Measurements from ENCODE around the gene ACOX2. TPM values are rescaled to one million over a fixed set of nuclear protein-coding genes. Genes with fewer than 3 reads are reported as not detected.

ACOX2 gene
- total and polyA plus RNA-seq, 10 of the 15 experiments (the other 5 are each of a cell fraction or from before 2014, with no cell fraction given): 0.72 TPM; not detected in 9

- no peak for TF ChIP-seq EP300 (IDR thresholded peaks at IDR 0.05; ENCODE audit: borderline replicate concordance in 1 of 2, control insufficient read depth in 1 of 2, low read depth in 2 of 2, low read length in 2 of 2)
These were observed 46.0 kb downstream of the ACOX2 start (continued) for GRCh38 chr3:58490860-58491501.

- no TSS peak for BruUV-seq (replicated peaks)
- no peaks in the 10 kb centered on the region for H3K9me3 ChIP-seq (replicated peaks; ENCODE audit: control insufficient read depth, insufficient read depth, low read length)
- H3K4me1 ChIP-seq (ENCODE audit: control insufficient read depth, insufficient read depth, low read length): peaks cover 5% of the 10 kb centered on the region
- H3K79me2 ChIP-seq (ENCODE audit: control insufficient read depth, insufficient read depth, low read length): peaks cover 3% of the 10 kb centered on the region
- TF ChIP-seq E4F1 (IDR thresholded peaks at IDR 0.05; ENCODE audit: borderline replicate concordance, partially characterized antibody) (no peak), ZNF622 (IDR thresholded peaks at IDR 0.05) (no peak), ZNF274 (IDR thresholded peaks at IDR 0.05; ENCODE audit: insufficient read depth, insufficient read length) (no peak), TCF12 (IDR thresholded peaks at IDR 0.05; ENCODE audit: low read depth, low read length) (no peak), SKIL (IDR thresholded peaks at IDR 0.05; ENCODE audit: low read depth, poor library complexity, severe bottlenecking) (no peak), SMC3 (IDR thresholded peaks at IDR 0.05; ENCODE audit: borderline replicate concordance, low read length) (no peak), CUX1 (IDR thresholded peaks at IDR 0.05; ENCODE audit: insufficient replicate concordance, low read depth, low read length) (no peak), EP300 (IDR thresholded peaks at IDR 0.05; ENCODE audit: borderline replicate concordance in 1 of 2, control insufficient read depth in 1 of 2, low read depth in 2 of 2, low read length in 2 of 2) (no peak), RBBP5 (conservative IDR thresholded peaks at IDR 0.05) (no peak)
- DNase-seq (ENCODE audit: low read depth, low spot score) (no peak), ATAC-seq (no peak), FAIRE-seq (no peak)
- ChIA-PET RAD21 (ENCODE audit: unreplicated experiment) (no interaction called here), CTCF (interaction anchor here (1.0 kb wide), 1 partner anchor 183 kb away, joined by 4 read pairs; the partner anchor contains the start of genes HTD2 and RPP14), SMC1A (ENCODE audit: uncharacterized antibody, unreplicated experiment) (interaction anchor here (1.2 to 1.4 kb wide), 2 partner anchors 45 to 155 kb away, joined by 3 to 4 read pairs; no protein-coding TSS in a partner anchor), POLR2A (no interaction called here)
- H2AFZ ChIP-seq (ENCODE audit: control insufficient read depth, low read depth, low read length): no peak overlapping the region
- 0% methylated on average over 2 of the region's 2 CpGs for WGBS (ENCODE audit: insufficient coverage, insufficient replicate concordance, low lambda C conversion rate, missing lambda C conversion rate)
- H3K4me3 ChIP-seq: no peak overlapping the region
- no peak overlapping the region for H3K4me2 ChIP-seq (ENCODE audit: control insufficient read depth, insufficient read depth)
- intact Hi-C loops (cut with micrococcal nuclease; ENCODE audit: unreplicated experiment): no loop called here
- no peak overlapping the region for H3K9ac ChIP-seq (ENCODE audit: control insufficient read depth, insufficient read depth, low read length)
- H3K27me3 ChIP-seq (replicated peaks in 1 of 2; ENCODE audit: control insufficient read depth in 2 of 2, insufficient read depth in 2 of 2, low read length in 1 of 2): peaks cover 0 to 1% of the 10 kb centered on the region in 2 experiments; a peak in 3 of 4 replicates
- H3K36me3 ChIP-seq (ENCODE audit: control insufficient read depth in 2 of 2, insufficient read depth in 2 of 2, low read length in 1 of 2): no peaks in the 10 kb centered on the region
- no peaks in the 10 kb centered on the region for H4K20me1 ChIP-seq (ENCODE audit: control insufficient read depth, insufficient read depth)
- no peak overlapping the region for H3K27ac ChIP-seq (ENCODE audit: control insufficient read depth, insufficient read depth)
- in situ Hi-C loops (cut with MboI): loop anchor here (5.0 kb wide), 1 partner anchor 162 kb away; no protein-coding TSS in a partner anchor
These were observed 48.0 kb downstream of the ACOX2 start for GRCh38 chr3:58488967-58489366.
